GM12878 (cell line): ENCODE data around the gene ISM1. TPM values are rescaled to one million over a fixed set of nuclear protein-coding genes. Genes with fewer than 3 reads are reported as not detected.

Experiments
- ATAC-seq: fragments of 200-7000 bp; cut with Tn5 transposase; 3 replicates; pipeline ENCODE4 v1.9.1; 2020; ENCODE audit warnings: mild to moderate bottlenecking, moderate library complexity
- BruUV-seq: library from RNA; stranded (reverse); fragments of 400-500 nt; replicated peaks from 2 replicates; lab custom pipeline; 2021; lab: Mats Ljungman, UMichigan
- CTCF ChIA-PET: fragments of 300-600 bp; sonication (Branson Sonifier 250); formaldehyde crosslinking; extraction: SDS; loops from one replicate; lab custom pipeline; 2021; ENCODE audit warnings: inconsistent platforms; lab: Yijun Ruan, JAX
- POLR2A ChIA-PET: fragments of 350-600 bp; formaldehyde crosslinking; extraction: SDS; loops from one replicate; lab custom pipeline; 2021; ENCODE audit warnings: inconsistent platforms; lab: Charles Lee
- RAD21 ChIA-PET: fragments of 300-600 bp; sonication (Branson Sonifier 250); formaldehyde crosslinking; loops from one replicate; lab custom pipeline; 2023; ENCODE audit warnings: antibody characterized with exemption; ENCODE audit not compliant: unreplicated experiment; lab: Charles Lee
- SMC1A ChIA-PET: fragments of 300-600 bp; sonication (Branson Sonifier 250); formaldehyde crosslinking; loops from one replicate; lab custom pipeline; 2023; ENCODE audit not compliant: unreplicated experiment, uncharacterized antibody; lab: Charles Lee
- DNase-seq: peaks from one replicate; pipeline ENCODE4 v3.0.0-alpha.2; 2011; ENCODE audit warnings: low read depth, low spot score
- FAIRE-seq: peaks from 3 replicates; lab custom pipeline; 2011; peaks lifted over from hg19 to GRCh38; lab: Jason Lieb, UNC
- H2AFZ ChIP-seq: 2 replicates; pipeline ENCODE4 v1.6.0; 2011; ENCODE audit warnings: low read depth, low read length, control low read depth; ENCODE audit not compliant: control insufficient read depth
- H3K27ac ChIP-seq: 2 replicates; pipeline ENCODE4 v1.5.1; 2011; ENCODE audit warnings: control low read depth; ENCODE audit not compliant: control insufficient read depth, insufficient read depth
- H3K27me3 ChIP-seq, 2 experiments: replicated peaks in 1 of 2; 2 replicates each; pipeline versions ENCODE4 v1.6.0 to v1.6.1; 2011; ENCODE audit warnings: low read length in 1 of 2; ENCODE audit not compliant: control insufficient read depth in 2 of 2, insufficient read depth in 2 of 2
- H3K36me3 ChIP-seq, 2 experiments: 2 replicates each; pipeline ENCODE4 v1.5.1; 2011; ENCODE audit warnings: low read length in 1 of 2; ENCODE audit not compliant: control insufficient read depth in 2 of 2, insufficient read depth in 2 of 2
- H3K4me1 ChIP-seq: 2 replicates; pipeline ENCODE4 v1.6.1; 2011; ENCODE audit warnings: mild to moderate bottlenecking, low read length, moderate library complexity, mixed read lengths; ENCODE audit not compliant: control insufficient read depth, insufficient read depth
- H3K4me2 ChIP-seq: 2 replicates; pipeline ENCODE4 v1.6.0; 2011; ENCODE audit warnings: control low read depth; ENCODE audit not compliant: control insufficient read depth, insufficient read depth
- H3K4me3 ChIP-seq: fragments of 200-600 bp; sonication (generic); 2 replicates; pipeline ENCODE4 v1.5.1; 2016
- H3K79me2 ChIP-seq: 2 replicates; pipeline ENCODE4 v1.6.0; 2011; ENCODE audit warnings: low read length; ENCODE audit not compliant: control insufficient read depth, insufficient read depth
- H3K9ac ChIP-seq: 2 replicates; pipeline ENCODE4 v1.8.0; 2011; ENCODE audit warnings: low read length, control low read depth, mixed read lengths; ENCODE audit not compliant: control insufficient read depth, insufficient read depth
- H3K9me3 ChIP-seq: replicated peaks from 3 replicates; pipeline ENCODE4 v1.5.1; 2011; ENCODE audit warnings: mild to moderate bottlenecking, low read length; ENCODE audit not compliant: control insufficient read depth, insufficient read depth
- H4K20me1 ChIP-seq: 2 replicates; pipeline ENCODE4 v1.6.0; 2011; ENCODE audit not compliant: control insufficient read depth, insufficient read depth
- CHD2 ChIP-seq: IDR thresholded peaks from 2 replicates; pipeline ENCODE4 v1.6.1; 2011; ENCODE audit warnings: low read depth, low read length, improper control_type of control experiment, borderline replicate concordance
- CTCF ChIP-seq, 3 experiments: IDR thresholded peaks in 2 of 3; conservative IDR thresholded peaks in 1 of 3; 2 replicates each; pipeline ENCODE4 v1.5.1; 2011; ENCODE audit warnings: low read depth in 3 of 3, low read length in 3 of 3, mild to moderate bottlenecking in 3 of 3, control low read depth in 2 of 3, moderate library complexity in 2 of 3, inconsistent platforms in 1 of 3, mixed read lengths in 1 of 3; ENCODE audit not compliant: control insufficient read depth in 2 of 3, insufficient read depth in 1 of 3; ENCODE audit errors: extremely low read depth in 1 of 3
- ELK1 ChIP-seq: IDR thresholded peaks from 2 replicates; pipeline ENCODE4 v1.6.1; 2012; ENCODE audit warnings: low read depth, low read length, improper control_type of control experiment
- IKZF2 ChIP-seq, 2 experiments: fragments of 450-650 bp; IDR thresholded peaks; 2 replicates each; pipeline ENCODE4 v1.6.1; 2017; ENCODE audit warnings: mild to moderate bottlenecking in 2 of 2, moderate library complexity in 2 of 2
- MTA2 ChIP-seq: fragments of 450-650 bp; IDR thresholded peaks from 2 replicates; pipeline ENCODE4 v1.6.1; 2016; ENCODE audit warnings: low read depth, mild to moderate bottlenecking, moderate library complexity
- NRF1 ChIP-seq: conservative IDR thresholded peaks from 2 replicates; pipeline ENCODE4 v1.6.1; 2011; ENCODE audit warnings: mild to moderate bottlenecking, low read depth, low read length, improper control_type of control experiment
- PRDM15 ChIP-seq: fragments of 450-650 bp; formaldehyde crosslinking; IDR thresholded peaks from 2 replicates; pipeline ENCODE4 v1.4.0; 2020; ENCODE audit warnings: mild to moderate bottlenecking, moderate library complexity
- RELB ChIP-seq: fragments of 450-650 bp; IDR thresholded peaks from 2 replicates; pipeline ENCODE4 v1.6.1; 2017; ENCODE audit warnings: low read depth, mild to moderate bottlenecking, moderate library complexity
- SMARCA5 ChIP-seq: fragments of 450-650 bp; IDR thresholded peaks from 2 replicates; pipeline ENCODE4 v1.6.1; 2017; ENCODE audit warnings: mild to moderate bottlenecking
- SPI1 ChIP-seq: IDR thresholded peaks from 2 replicates; pipeline ENCODE4 v1.6.1; 2011; ENCODE audit warnings: low read depth, mild to moderate bottlenecking, low read length, moderate library complexity, borderline replicate concordance; ENCODE audit not compliant: insufficient read depth
- TAF1 ChIP-seq: IDR thresholded peaks from 2 replicates; pipeline ENCODE4 v1.6.1; 2011; ENCODE audit warnings: mild to moderate bottlenecking, low read depth, low read length, borderline replicate concordance
- in situ Hi-C: fragments of 300-500 bp; cut with MboI; formaldehyde crosslinking; loops from 9 replicates; pipeline ENCODE4 v1.14.3; 2018; ENCODE audit warnings: mixed read lengths
- intact Hi-C: fragments of 100-400 bp; cut with micrococcal nuclease; formaldehyde crosslinking; loops from one replicate; pipeline ENCODE4 v1.14.2; 2022; ENCODE audit not compliant: unreplicated experiment
- polyA plus RNA-seq, 11 experiments: library from polyadenylated mRNA; depleted of rRNA in 4 of 11; unstranded in 6 of 11; stranded (reverse) in 5 of 11; fragments of >200 nt; fragmentation: Nextera tagmentation in 4 of 11; fragmentation: Illumina TruSeq in 1 of 11; extraction: Ambion mirVana in 4 of 11; extraction: Trizol in 1 of 11; gene quantifications; 1 replicate in 1 of 11; 2 replicates in 10 of 11; pipeline versions ENCODE4 v1.2.1 to v1.2.3, GENCODE V29; 2011 to 2016; ENCODE audit warnings: inconsistent platforms in 2 of 11, missing spikeins in 2 of 11, low read depth in 1 of 11
- total RNA-seq, 4 experiments: library from RNA; depleted of rRNA in 3 of 4; stranded (reverse); fragments of >200 nt in 3 of 4; fragmentation: Illumina TruSeq in 1 of 4; extraction: Trizol in 1 of 4; gene quantifications; 2 replicates each; pipeline versions ENCODE4 v1.2.1 to v1.2.3, GENCODE V29; 2013 to 2021

ISM1 gene
- total and polyA plus RNA-seq, 10 of the 15 experiments (the other 5 are each of a cell fraction or from before 2014, with no cell fraction given) = 0.01 to 0.03 TPM; not detected in 8

GRCh38 chr20:13229538-13229937, 8.5 kb downstream of the ISM1 start:
- BruUV-seq = no TSS peak
- Histone ChIP-seq H2AFZ (no peak overlapping the region), H3K4me2 (no peak overlapping the region), H3K4me1 (no peaks in the 10 kb centered on the region), H3K27me3 (no peaks in the 10 kb centered on the region), H3K79me2 (no peaks in the 10 kb centered on the region), H3K36me3 (no peaks in the 10 kb centered on the region), H4K20me1 (no peaks in the 10 kb centered on the region), H3K4me3 (no peak overlapping the region), H3K27ac (no peak overlapping the region), H3K9ac (no peak overlapping the region), H3K9me3 (no peaks in the 10 kb centered on the region; the same call in 2 of the 3 replicates)
- peak; percentile 54 for ATAC-seq
- ChIA-PET CTCF (no interaction called here), RAD21 (no interaction called here), POLR2A (no interaction called here), SMC1A (no interaction called here)
- DNase-seq = no peak
- in situ Hi-C loops (no loop called here), intact Hi-C loops (no loop called here)
- FAIRE-seq = no peak
- no peak for TF ChIP-seq CHD2
- TF ChIP-seq ELK1 = no peak
- no peak for TF ChIP-seq TAF1
- no peak for TF ChIP-seq RELB
- no peak for TF ChIP-seq MTA2
- no peak for TF ChIP-seq PRDM15 (CRISPR knock-in tag)
- no peak for TF ChIP-seq SPI1
- no peak for TF ChIP-seq CTCF (IDR thresholded peaks at IDR 0.05 in 2 of 3, conservative IDR thresholded peaks at IDR 0.05 in 1 of 3; ENCODE audit: control insufficient read depth in 2 of 3, extremely low read depth in 1 of 3, insufficient read depth in 1 of 3, low read depth in 3 of 3, low read length in 3 of 3)
- no peak for TF ChIP-seq SMARCA5
- no peak for TF ChIP-seq IKZF2 (IDR thresholded peaks at IDR 0.05)
- no peak for TF ChIP-seq NRF1
